Stimulated activated naive CD8-positive, alpha-beta T cell treated with anti-CD3 and anti-CD28 coated beads, Interleukin-15, Interleukin-2, amounts not matched to agents 100 ng/mL and 50 ng/mL, for 24 hours (primary cell): ENCODE results near the gene INPP5D.
"Not testable (repeated sequence)": the region's sequence is repeated elsewhere in the genome, so short reads cannot be mapped to it uniquely, and the experiment has no call there.

Experiments
- H3K27ac Mint-ChIP-seq: one replicate; pipeline ENCODE4 v1.8.0; 2021; ENCODE audit warnings: mild to moderate bottlenecking, mixed read lengths
- H3K27me3 Mint-ChIP-seq: one replicate; pipeline ENCODE4 v1.8.0; 2021; ENCODE audit warnings: mixed read lengths
- H3K36me3 Mint-ChIP-seq: one replicate; pipeline ENCODE4 v1.8.0; 2021; ENCODE audit warnings: low read depth, mixed read lengths
- H3K4me1 Mint-ChIP-seq: one replicate; pipeline ENCODE4 v1.8.0; 2021; ENCODE audit warnings: low read depth, mixed read lengths
- H3K4me3 Mint-ChIP-seq: one replicate; pipeline ENCODE4 v1.8.0; 2021; ENCODE audit warnings: mild to moderate bottlenecking, mixed read lengths
- H3K9me3 Mint-ChIP-seq: one replicate; pipeline ENCODE4 v1.8.0; 2021; ENCODE audit warnings: mixed read lengths

The INPP5D gene

GRCh38 chr2:233200790-233201189, 140.6 kb downstream of the INPP5D start:
- H3K36me3 Mint-ChIP-seq: peaks cover 69% of the 10 kb centered on the region
- H3K9me3 Mint-ChIP-seq, H3K4me1 Mint-ChIP-seq, H3K27ac Mint-ChIP-seq, H3K4me3 Mint-ChIP-seq, H3K27me3 Mint-ChIP-seq: not testable (repeated sequence)

- H3K27ac Mint-ChIP-seq: no peak overlapping the region
- H3K36me3 Mint-ChIP-seq: peaks cover 69% of the 10 kb centered on the region
- no peaks in the 10 kb centered on the region for H3K27me3 Mint-ChIP-seq
- no peaks in the 10 kb centered on the region for H3K4me1 Mint-ChIP-seq
- no peak overlapping the region for H3K4me3 Mint-ChIP-seq
- H3K9me3 Mint-ChIP-seq: peaks cover 3% of the 10 kb centered on the region
Measured at GRCh38 chr2:233201258-233202013, 141.3 kb downstream of the INPP5D start.

- Mint-ChIP-seq H3K9me3 (peaks cover 3% of the 10 kb centered on the region), H3K36me3 (peaks cover 59% of the 10 kb centered on the region), H3K27ac (peak overlapping the region; percentile 36), H3K27me3 (no peaks in the 10 kb centered on the region), H3K4me1 (no peaks in the 10 kb centered on the region), H3K4me3 (no peak overlapping the region)
Measured at GRCh38 chr2:233202531-233202944, 142.4 kb downstream of the INPP5D start.

- Mint-ChIP-seq H3K9me3 (peaks cover 3% of the 10 kb centered on the region), H3K4me3 (no peak overlapping the region), H3K36me3 (peaks cover 54% of the 10 kb centered on the region), H3K27me3 (no peaks in the 10 kb centered on the region), H3K27ac (peak overlapping the region; percentile 56), H3K4me1 (no peaks in the 10 kb centered on the region)
Measured at GRCh38 chr2:233203060-233203459, 142.9 kb downstream of the INPP5D start.

- H3K36me3 Mint-ChIP-seq: peaks cover 50% of the 10 kb centered on the region
- peaks cover 6% of the 10 kb centered on the region for H3K4me1 Mint-ChIP-seq
- no peaks in the 10 kb centered on the region for H3K27me3 Mint-ChIP-seq
- peaks cover 3% of the 10 kb centered on the region for H3K9me3 Mint-ChIP-seq
- no peak overlapping the region for H3K4me3 Mint-ChIP-seq
- H3K27ac Mint-ChIP-seq: no peak overlapping the region
Measured at GRCh38 chr2:233204286-233204936, 144.3 kb downstream of the INPP5D start.

- Mint-ChIP-seq H3K36me3 (peaks cover 17% of the 10 kb centered on the region), H3K4me3 (no peak overlapping the region), H3K4me1 (peaks cover 14% of the 10 kb centered on the region), H3K27ac (peak overlapping the region; percentile 64), H3K27me3 (no peaks in the 10 kb centered on the region), H3K9me3 (no peaks in the 10 kb centered on the region)
Measured at GRCh38 chr2:233208382-233209116, 148.4 kb downstream of the INPP5D start.

GRCh38 chr2:233209117-233209532, 149.0 kb downstream of the INPP5D start:
- Mint-ChIP-seq H3K9me3 (no peaks in the 10 kb centered on the region), H3K36me3 (peaks cover 11% of the 10 kb centered on the region), H3K27me3 (no peaks in the 10 kb centered on the region), H3K4me3 (no peak overlapping the region), H3K27ac (peak overlapping the region; percentile 64), H3K4me1 (peaks cover 14% of the 10 kb centered on the region)

GRCh38 chr2:233209533-233210171, 149.5 kb downstream of the INPP5D start:
- Mint-ChIP-seq H3K4me1 (peaks cover 14% of the 10 kb centered on the region), H3K4me3 (no peak overlapping the region), H3K9me3 (no peaks in the 10 kb centered on the region), H3K27me3 (no peaks in the 10 kb centered on the region), H3K27ac (peak overlapping the region; percentile 67), H3K36me3 (peaks cover 10% of the 10 kb centered on the region)

GRCh38 chr2:233210281-233210680, 150.1 kb downstream of the INPP5D start:
- H3K27ac Mint-ChIP-seq: peak overlapping the region; percentile 67
- H3K36me3 Mint-ChIP-seq: peaks cover 7% of the 10 kb centered on the region
- H3K4me1 Mint-ChIP-seq: peaks cover 14% of the 10 kb centered on the region
- H3K9me3 Mint-ChIP-seq: no peaks in the 10 kb centered on the region
- H3K27me3 Mint-ChIP-seq: no peaks in the 10 kb centered on the region
- no peak overlapping the region for H3K4me3 Mint-ChIP-seq

GRCh38 chr2:233210843-233211547, 150.9 kb downstream of the INPP5D start:
- H3K4me1 Mint-ChIP-seq: peaks cover 14% of the 10 kb centered on the region
- no peaks in the 10 kb centered on the region for H3K27me3 Mint-ChIP-seq
- no peaks in the 10 kb centered on the region for H3K9me3 Mint-ChIP-seq
- no peak overlapping the region for H3K4me3 Mint-ChIP-seq
- H3K27ac Mint-ChIP-seq: no peak overlapping the region
- peaks cover 4% of the 10 kb centered on the region for H3K36me3 Mint-ChIP-seq

- Mint-ChIP-seq H3K4me1 (peaks cover 14% of the 10 kb centered on the region), H3K36me3 (peaks cover 4% of the 10 kb centered on the region), H3K9me3 (no peaks in the 10 kb centered on the region), H3K27ac (no peak overlapping the region), H3K27me3 (no peaks in the 10 kb centered on the region), H3K4me3 (no peak overlapping the region)
Measured at GRCh38 chr2:233211548-233211895, 151.4 kb downstream of the INPP5D start.

GRCh38 chr2:233213011-233213410, 152.9 kb downstream of the INPP5D start:
- no peaks in the 10 kb centered on the region for H3K9me3 Mint-ChIP-seq
- no peak overlapping the region for H3K4me3 Mint-ChIP-seq
- H3K36me3 Mint-ChIP-seq: peaks cover 4% of the 10 kb centered on the region
- no peaks in the 10 kb centered on the region for H3K27me3 Mint-ChIP-seq
- H3K4me1 Mint-ChIP-seq: peaks cover 14% of the 10 kb centered on the region
- no peak overlapping the region for H3K27ac Mint-ChIP-seq

- Mint-ChIP-seq H3K36me3 (peaks cover 4% of the 10 kb centered on the region), H3K4me3 (no peak overlapping the region), H3K27ac (no peak overlapping the region), H3K4me1 (peaks cover 12% of the 10 kb centered on the region), H3K9me3 (no peaks in the 10 kb centered on the region), H3K27me3 (no peaks in the 10 kb centered on the region)
Measured at GRCh38 chr2:233213975-233214374, 153.8 kb downstream of the INPP5D start.

GRCh38 chr2:233217892-233218377, 157.8 kb downstream of the INPP5D start:
- no peaks in the 10 kb centered on the region for H3K9me3 Mint-ChIP-seq
- H3K27me3 Mint-ChIP-seq: no peaks in the 10 kb centered on the region
- H3K36me3 Mint-ChIP-seq: no peaks in the 10 kb centered on the region
- H3K27ac Mint-ChIP-seq: no peak overlapping the region
- H3K4me1 Mint-ChIP-seq: no peaks in the 10 kb centered on the region
- H3K4me3 Mint-ChIP-seq: no peak overlapping the region
